Erythroblast (primary cell): Measurements from ENCODE around the gene WWC1.

ENCODE experiments used
- GATA1 ChIP-seq: IDR thresholded peaks from 2 replicates; pipeline ENCODE4 v1.6.1; 2011; ENCODE audit warnings: low read depth, mild to moderate bottlenecking, control low read depth, low read length, moderate library complexity
- POLR2A ChIP-seq: IDR thresholded peaks from 2 replicates; pipeline ENCODE4 v1.6.1; 2011; ENCODE audit warnings: mild to moderate bottlenecking, low read length

DNA sequence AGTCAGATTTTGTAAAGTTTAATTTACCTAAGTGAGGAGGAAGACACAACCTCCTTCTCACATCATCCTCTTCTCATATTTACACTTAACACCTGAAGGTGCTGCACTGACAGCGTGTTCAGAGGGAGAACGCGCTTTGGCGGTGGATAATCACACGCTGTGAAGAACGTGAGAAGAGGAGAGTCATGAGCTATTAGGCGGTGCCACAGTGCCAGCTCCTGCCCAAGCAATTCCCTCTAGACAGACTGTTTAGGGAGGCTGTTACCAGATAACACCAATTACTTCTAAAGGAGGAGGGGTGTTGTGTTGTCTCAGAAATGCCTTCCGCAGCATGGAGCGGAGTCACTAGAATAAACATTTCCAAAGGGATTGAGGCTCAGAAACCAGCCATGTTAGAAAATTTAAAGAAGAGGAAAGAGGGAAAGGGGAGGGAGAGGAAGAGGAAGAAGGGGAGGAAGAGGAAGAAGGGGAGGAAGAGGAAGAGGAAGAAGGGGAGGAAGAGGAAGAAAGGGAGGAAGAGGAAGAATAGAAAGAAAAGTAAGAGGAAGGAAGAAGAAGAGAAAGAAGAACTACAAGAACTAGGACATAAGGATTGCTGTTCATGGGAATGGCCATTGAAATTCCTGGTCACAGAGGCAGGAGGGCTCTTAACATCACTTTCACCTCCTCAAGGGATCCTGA, 37.3 kb upstream of the WWC1 start:
- TF ChIP-seq POLR2A = no peak
- TF ChIP-seq GATA1 = no peak
